Measurements from ENCODE around the gene SP140L. TPM values are rescaled to one million over a fixed set of nuclear protein-coding genes. Genes with fewer than 3 reads are reported as not detected.

The SP140L gene
- total and polyA plus RNA-seq, 2 experiments from 2014 or later, result 0.30 TPM; not detected in 1

DNA sequence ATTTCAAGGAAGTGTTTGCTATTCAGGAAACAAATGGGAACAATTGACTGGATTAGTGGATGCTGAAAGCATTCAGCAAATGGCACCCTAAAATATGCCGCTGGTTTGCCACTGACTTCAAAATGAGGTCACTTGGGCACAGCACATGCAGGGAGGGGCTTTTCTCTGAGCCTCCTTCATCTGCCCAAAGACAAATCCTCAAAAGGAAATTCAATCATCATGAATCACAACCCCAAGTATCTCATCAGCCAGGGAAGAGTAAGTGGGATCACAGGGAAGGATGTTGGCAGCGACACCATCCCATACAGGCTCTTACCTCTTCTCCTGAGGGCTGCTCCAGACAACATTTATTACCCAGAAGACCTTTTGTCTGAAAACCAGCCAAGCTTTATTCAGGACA, 14.4 kb upstream of the SP140L start:
- TF ChIP-seq, protein P1, sequence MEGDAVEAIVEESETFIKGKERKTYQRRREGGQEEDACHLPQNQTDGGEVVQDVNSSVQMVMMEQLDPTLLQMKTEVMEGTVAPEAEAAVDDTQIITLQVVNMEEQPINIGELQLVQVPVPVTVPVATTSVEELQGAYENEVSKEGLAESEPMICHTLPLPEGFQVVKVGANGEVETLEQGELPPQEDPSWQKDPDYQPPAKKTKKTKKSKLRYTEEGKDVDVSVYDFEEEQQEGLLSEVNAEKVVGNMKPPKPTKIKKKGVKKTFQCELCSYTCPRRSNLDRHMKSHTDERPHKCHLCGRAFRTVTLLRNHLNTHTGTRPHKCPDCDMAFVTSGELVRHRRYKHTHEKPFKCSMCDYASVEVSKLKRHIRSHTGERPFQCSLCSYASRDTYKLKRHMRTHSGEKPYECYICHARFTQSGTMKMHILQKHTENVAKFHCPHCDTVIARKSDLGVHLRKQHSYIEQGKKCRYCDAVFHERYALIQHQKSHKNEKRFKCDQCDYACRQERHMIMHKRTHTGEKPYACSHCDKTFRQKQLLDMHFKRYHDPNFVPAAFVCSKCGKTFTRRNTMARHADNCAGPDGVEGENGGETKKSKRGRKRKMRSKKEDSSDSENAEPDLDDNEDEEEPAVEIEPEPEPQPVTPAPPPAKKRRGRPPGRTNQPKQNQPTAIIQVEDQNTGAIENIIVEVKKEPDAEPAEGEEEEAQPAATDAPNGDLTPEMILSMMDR (IDR thresholded peaks at IDR 0.05; ENCODE audit: low read depth, low read length), result no peak
- DNase-seq (ENCODE audit: low read depth in 1 of 2, low spot score in 1 of 2), result no peak
- no peaks in the 10 kb centered on the region for H3K36me3 ChIP-seq
- no peaks in the 10 kb centered on the region for H3K27me3 ChIP-seq
- H3K4me1 ChIP-seq (ENCODE audit: low read depth), result no peaks in the 10 kb centered on the region
- no peak overlapping the region for H3K4me3 ChIP-seq
- H3K9me3 ChIP-seq (ENCODE audit: low read depth), result no peaks in the 10 kb centered on the region
- H3K27ac ChIP-seq, result no peak overlapping the region

DNA sequence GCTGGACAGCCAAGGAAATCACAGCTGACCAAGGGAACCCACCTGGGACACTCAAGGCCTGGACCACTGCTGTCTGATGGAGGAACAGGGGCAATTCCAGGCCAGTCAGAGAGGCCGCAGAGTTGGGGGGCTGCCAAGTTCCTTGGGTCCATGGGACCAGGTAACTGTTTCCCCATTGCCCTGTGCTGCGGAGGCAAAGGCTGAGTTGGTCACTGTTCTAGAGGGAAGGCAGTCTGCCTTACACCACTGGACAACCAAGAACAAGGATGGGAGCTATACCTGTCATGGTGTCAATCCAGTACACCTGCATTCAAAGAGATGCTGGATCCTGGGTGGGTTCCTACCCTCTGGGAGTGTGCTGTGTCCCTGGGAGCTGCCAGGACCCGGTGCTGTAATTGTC, 9.6 kb upstream of the SP140L start:
- H3K36me3 ChIP-seq, result no peaks in the 10 kb centered on the region
- H3K27ac ChIP-seq, result no peak overlapping the region
- TF ChIP-seq, protein P1 (IDR thresholded peaks at IDR 0.05; ENCODE audit: low read depth, low read length), result no peak
- no peak for DNase-seq (ENCODE audit: low read depth in 1 of 2, low spot score in 1 of 2)
- no peaks in the 10 kb centered on the region for H3K4me1 ChIP-seq (ENCODE audit: low read depth)
- no peaks in the 10 kb centered on the region for H3K27me3 ChIP-seq
- no peaks in the 10 kb centered on the region for H3K9me3 ChIP-seq (ENCODE audit: low read depth)
- no peak overlapping the region for H3K4me3 ChIP-seq

DNA sequence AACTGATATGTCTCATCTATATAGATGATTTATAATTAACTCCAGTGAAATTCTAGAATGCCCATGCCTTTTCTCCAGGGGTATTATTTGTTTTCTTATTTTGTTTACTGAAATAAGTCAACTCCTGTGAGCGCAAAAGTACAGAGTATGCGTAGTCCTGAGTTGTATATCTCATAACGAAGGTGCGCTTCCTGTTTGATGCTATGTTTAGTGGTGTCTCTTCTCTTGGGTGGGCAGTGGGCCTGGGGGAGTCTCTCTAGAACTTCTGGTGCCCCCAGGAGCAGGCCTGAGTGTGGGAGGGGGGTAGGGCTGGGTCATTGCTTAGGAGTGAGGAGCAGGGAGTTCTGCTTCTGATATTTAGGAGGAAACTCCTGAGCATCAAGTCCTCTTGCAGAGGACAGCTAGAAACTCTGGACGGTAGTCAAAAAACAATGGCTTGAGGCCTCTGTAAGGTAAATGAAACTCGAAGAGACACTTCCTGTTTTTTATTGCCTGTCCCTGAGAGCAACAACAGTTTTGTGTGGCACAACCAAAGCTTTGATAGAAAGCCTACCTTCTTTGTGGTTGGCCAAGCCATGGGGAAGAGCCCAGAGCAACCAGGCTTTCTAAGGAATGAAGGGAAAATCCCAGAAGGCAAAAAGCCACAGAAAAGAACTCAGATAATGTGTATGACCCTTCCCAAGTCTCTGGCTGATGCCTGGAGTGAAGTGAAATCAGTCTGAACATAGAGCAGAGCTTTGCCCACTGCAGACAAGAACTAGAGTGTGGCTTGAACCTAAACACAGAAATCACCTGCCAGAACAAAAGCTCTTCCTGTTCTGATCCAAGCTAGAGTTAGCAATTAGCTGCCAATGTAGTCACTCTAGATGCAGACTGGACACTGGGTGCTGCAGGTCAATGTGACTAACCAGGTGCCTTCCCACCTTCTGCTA, 8.5 kb upstream of the SP140L start:
- no peaks in the 10 kb centered on the region for H3K9me3 ChIP-seq (ENCODE audit: low read depth)
- H3K27me3 ChIP-seq, result no peaks in the 10 kb centered on the region
- no peaks in the 10 kb centered on the region for H3K36me3 ChIP-seq
- DNase-seq (ENCODE audit: low read depth in 1 of 2, low spot score in 1 of 2), result no peak
- TF ChIP-seq, protein P1 (IDR thresholded peaks at IDR 0.05; ENCODE audit: low read depth, low read length), result no peak
- no peaks in the 10 kb centered on the region for H3K4me1 ChIP-seq (ENCODE audit: low read depth)
- H3K4me3 ChIP-seq, result no peak overlapping the region
- H3K27ac ChIP-seq, result no peak overlapping the region

DNA sequence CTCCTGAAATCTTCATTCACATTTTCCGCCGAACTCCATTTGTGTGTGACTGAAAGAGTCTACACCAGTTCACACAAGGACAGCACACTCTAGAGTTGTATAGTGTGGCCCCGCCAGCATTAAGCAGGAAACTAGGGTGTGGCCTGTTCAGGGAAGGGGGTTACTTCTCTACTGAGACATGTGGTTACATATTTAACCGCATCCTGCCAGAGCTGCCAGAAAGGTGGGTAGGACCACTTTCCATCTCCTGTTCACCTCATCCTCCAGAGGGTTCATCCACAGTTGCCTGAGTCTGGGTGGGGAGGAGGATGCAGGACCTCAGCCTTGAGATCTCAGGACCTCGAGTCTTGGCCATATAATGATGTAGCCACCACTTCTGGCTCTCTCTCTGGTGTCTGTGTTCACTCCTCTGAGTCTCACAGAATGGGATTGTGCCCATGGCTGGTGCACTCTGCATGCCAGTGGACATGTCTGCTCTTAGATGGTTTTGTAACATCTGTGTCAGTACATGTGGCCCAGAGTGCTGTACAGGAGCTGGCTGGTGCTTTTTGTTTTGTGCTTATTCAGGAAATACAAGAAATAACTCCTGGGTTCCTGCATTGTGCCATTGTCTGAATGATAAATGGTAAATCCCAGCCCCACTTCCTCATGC, 7.7 kb upstream of the SP140L start:
- no peak for DNase-seq (ENCODE audit: low read depth in 1 of 2, low spot score in 1 of 2)
- Histone ChIP-seq H3K9me3 (ENCODE audit: low read depth) (no peaks in the 10 kb centered on the region), H3K4me3 (no peak overlapping the region), H3K4me1 (ENCODE audit: low read depth) (no peaks in the 10 kb centered on the region), H3K36me3 (no peaks in the 10 kb centered on the region), H3K27me3 (no peaks in the 10 kb centered on the region), H3K27ac (no peak overlapping the region)
- TF ChIP-seq, protein P1 (IDR thresholded peaks at IDR 0.05; ENCODE audit: low read depth, low read length), result no peak

DNA sequence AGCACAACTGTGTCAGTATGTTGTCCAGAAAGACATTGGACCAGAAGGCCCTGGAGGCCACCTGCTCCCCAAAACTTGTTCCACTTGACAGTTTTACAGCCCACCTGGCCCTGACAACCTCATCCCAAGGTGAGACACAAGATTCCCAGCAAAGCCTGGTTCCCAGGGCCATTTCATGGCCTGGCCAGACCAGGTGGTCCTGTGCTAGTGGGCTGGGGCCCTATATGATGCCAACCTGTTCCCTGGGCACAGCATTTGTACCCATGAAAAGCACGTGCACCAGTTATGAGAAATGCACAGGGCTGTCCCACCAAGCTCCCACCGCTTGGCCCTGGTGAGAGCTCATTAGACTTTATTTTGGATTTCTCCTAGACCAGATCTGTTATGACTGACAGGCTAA, 6.0 kb upstream of the SP140L start:
- H3K27ac ChIP-seq, result no peak overlapping the region
- no peak overlapping the region for H3K4me3 ChIP-seq
- H3K27me3 ChIP-seq, result no peaks in the 10 kb centered on the region
- H3K4me1 ChIP-seq (ENCODE audit: low read depth), result no peaks in the 10 kb centered on the region
- TF ChIP-seq, protein P1 (IDR thresholded peaks at IDR 0.05; ENCODE audit: low read depth, low read length), result no peak
- no peak for DNase-seq (ENCODE audit: low read depth in 1 of 2, low spot score in 1 of 2)
- H3K36me3 ChIP-seq, result no peaks in the 10 kb centered on the region
- H3K9me3 ChIP-seq (ENCODE audit: low read depth), result no peaks in the 10 kb centered on the region
